H4 (cell line): ENCODE results near the gene CNTN5. TPM values are rescaled to one million over a fixed set of nuclear protein-coding genes. Genes with fewer than 3 reads are reported as not detected.

Experiments used
- DNase-seq: peaks from one replicate; pipeline ENCODE4 v3.0.0-alpha.2; 2015; ENCODE audit warnings: low spot score
- total RNA-seq: library from RNA; depleted of rRNA; stranded (reverse); fragments of >200 nt; shearing (Covaris generic); gene quantifications from 2 replicates; pipeline ENCODE4 v1.2.3, GENCODE V29; 2014

The CNTN5 gene
- total RNA-seq, 1 experiment from 2014 or later: 3.8 TPM

DNA sequence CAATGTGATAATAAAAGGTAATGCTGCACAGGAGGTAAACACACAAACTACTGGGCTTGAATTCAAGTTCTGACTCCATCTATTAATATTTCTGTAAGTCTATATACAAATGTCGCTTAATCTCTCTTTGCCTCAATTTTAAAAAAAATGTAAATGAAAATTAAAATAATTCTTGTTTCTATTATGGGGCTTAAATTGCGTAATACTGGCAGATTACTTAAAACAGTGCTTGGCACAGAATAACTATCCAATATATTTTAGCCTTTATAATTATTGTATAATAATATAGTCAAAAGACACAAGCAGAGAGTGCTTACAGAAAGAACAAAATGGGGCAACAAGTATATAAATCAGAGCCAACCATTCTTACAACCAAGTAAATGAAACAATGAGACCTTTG is 489.1 kb downstream of the CNTN5 start:
- no peak for DNase-seq

DNA sequence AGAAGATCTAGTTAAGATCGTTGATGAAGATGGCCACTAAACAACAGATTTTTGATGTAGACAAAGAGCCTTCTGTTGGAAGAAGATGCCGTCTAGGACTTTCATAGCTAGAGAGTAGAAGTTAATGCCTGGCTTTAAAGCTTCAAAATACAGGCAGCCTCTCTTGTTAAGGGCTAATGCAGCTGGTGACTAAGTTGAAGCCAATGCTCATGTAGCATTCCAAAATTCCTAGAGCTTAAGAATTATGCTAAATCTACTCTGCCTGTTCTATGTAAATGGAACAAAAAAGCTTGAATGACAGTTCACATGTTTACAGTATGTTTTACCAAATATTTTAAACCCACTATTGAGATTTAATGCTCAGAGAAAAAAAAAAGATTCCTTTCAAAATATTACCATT is 492.6 kb downstream of the CNTN5 start:
- no peak for DNase-seq

DNA sequence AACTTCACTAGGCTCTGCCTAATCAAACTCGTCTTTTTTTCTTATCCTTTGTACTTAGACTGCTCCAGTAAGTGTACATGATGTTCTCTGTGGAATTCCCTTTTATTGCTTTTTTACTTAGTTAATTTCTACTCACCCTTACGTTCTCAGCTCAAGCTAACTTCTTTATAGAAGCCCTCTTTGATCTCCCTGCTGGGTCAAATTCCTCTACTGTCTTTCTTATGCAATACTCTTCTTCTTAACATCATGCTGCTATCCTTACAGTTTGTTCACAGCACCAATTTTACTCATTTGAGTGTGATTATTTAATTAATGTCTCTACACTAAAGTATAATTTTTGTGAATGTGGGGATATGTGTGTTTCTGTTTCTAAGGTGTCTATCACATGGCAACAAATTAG is 498.3 kb downstream of the CNTN5 start:
- no peak for DNase-seq

DNA sequence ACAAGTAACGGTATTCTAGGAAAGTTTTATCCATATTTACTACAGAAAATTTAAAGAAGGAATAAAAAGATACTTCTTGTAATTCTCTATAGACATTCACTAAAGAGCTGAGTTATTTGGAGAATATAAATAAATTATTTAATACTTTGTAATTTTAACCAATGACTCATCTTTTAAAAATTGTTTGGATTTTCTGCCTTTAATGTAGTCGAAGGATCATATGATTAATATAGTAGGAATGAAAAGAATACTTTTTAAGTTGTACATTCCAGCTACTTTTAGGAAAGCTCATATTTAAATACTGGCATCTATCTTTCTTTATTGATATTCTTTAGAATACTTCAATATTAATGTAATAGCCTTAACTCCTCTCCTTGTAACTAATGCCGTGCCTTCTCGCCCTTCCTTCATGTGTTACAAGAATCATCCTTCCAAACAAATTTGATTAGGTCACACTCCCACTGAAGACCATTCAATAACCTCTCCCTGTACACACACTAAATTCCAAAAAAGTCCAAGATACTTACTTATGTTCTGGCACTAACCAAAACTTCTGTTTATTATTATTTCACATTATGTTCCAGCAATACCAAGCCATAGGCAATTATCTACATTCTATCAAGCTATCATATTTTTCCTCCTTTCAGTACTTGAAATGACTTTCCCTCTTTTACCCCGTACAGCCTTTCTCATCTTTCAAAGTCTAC is 501.9 kb downstream of the CNTN5 start:
- no peak for DNase-seq

DNA sequence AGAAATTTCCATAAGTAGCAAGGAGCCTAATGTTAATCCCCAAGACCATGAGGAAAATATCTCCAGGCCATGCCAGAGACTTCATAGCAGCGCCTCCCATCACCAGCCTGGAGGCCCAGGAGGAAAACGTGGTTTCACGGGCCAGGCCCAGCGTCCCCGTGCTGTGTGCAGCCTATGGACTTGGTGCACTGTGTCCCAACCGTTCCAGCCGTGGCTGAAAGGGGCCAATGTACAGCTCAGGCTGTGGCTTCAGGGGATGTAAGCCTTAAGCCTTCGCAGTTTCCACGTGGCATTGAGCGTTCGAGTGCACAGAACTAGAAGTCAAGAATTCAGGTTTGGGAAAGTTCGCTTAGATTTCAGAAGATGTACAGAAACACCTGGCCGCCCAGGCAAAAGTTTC is 510.7 kb downstream of the CNTN5 start:
- no peak for DNase-seq

DNA sequence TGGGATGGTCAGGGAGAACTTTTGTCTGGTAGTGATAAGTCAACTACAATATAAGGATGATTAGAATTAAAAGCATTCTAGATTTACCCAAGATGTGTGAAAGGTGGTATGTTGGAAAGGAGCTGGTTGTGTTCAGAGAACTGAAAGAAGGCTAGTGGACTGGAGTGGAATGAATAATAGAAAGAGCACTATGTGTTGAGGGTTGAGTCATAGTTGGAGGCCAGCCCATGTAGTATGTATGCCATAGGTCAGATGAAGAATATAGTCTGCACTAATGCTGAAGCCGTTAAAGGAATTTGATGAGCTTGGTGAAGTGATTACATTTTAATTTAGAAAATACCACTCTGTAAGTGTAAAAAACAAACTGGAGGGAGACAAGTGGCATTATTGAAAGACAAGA is 514.1 kb downstream of the CNTN5 start:
- no peak for DNase-seq

DNA sequence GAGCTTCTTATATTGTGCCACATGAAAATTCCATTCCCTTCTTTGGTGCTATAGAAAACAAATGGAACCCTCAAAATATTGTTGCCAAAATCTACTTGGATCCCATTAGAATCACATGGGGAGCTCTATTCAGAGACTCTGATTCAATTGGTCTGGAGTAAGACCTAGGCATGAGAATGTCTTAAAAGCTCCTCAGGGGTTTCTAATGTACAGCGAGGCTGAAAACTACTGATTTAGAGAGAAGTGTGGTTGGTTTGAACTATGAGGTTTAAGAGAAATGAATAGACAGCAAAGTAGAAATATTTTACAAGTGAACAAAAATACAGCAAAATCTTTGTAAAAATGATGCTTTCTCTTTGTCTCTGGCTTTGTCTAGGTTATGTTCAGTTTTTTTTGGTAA is 514.7 kb downstream of the CNTN5 start:
- DNase-seq: no peak

DNA sequence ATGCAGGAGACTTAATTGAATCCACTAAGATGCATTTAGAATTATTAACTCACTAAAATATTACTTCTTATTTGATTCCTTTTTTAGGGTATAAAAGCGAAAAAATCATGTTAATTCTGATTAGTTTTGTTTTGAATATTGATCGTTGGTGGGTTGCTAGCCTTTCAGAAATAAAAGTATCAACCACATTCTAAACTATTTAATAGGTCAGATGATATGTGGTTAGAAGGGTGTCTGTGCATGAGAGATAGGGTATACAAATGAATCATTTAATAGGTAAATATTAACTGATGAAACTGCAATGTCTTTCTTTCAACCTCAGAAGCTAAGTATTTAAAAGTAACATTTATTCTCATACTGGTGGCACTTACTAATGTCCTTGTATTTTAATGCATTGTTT is 515.1 kb downstream of the CNTN5 start:
- DNase-seq: no peak

DNA sequence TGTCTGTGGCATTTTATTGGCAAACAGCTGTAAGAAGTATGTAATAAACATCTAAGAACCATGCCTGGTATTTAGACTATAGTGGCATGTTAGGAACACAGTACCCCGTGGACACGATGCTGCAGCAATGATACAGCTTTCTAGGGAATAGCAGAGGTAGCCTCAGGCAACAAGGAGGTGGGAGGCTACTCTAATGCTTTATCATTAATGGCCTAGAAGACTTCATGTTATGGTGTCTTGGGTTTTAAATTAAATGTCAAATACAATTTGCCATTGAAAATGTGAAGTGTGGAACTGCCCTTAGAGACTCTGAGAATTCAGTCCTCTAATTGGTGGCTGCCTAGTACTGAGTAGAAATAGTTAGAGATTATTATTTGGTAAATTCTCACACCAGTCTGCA is 516.9 kb downstream of the CNTN5 start:
- DNase-seq: no peak

DNA sequence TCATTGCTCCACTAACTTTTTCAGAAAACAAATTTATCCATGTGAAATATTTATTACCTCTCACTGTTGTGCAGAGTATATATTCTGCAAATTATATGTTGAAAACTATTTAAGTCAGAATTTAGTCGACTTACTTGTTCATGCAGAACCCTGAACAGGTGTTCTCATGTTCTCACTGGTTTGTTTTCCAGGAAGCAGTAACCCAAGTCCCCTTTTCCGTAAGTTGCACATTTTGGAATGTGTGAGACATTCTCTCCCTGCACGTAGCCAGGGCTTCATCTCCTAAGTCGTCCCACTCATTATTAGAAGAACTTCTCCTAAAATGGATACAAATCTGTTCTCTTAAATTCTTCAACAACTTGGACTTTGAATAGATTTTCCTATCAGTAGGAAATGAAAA is 524.9 kb downstream of the CNTN5 start:
- DNase-seq: no peak

DNA sequence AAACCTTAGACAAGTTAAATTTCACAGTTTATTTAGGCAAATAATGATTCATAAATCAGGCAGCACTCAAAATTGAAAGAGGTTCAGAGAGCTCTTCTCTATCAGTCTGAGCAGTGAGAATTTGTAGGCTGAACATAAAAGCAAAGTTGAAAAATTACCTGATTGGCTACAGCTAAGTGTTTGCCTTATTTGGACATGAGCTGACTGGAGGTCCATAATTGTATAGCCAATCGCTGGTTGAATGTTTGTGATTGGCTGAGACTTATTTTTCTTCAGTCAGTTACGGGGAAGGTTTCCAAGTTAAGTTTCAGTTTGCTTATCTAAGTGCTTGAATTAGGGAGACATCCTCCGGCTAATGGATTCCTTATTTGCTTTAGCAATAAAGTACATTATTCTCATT is 527.5 kb downstream of the CNTN5 start:
- DNase-seq: peak; percentile 14

DNA sequence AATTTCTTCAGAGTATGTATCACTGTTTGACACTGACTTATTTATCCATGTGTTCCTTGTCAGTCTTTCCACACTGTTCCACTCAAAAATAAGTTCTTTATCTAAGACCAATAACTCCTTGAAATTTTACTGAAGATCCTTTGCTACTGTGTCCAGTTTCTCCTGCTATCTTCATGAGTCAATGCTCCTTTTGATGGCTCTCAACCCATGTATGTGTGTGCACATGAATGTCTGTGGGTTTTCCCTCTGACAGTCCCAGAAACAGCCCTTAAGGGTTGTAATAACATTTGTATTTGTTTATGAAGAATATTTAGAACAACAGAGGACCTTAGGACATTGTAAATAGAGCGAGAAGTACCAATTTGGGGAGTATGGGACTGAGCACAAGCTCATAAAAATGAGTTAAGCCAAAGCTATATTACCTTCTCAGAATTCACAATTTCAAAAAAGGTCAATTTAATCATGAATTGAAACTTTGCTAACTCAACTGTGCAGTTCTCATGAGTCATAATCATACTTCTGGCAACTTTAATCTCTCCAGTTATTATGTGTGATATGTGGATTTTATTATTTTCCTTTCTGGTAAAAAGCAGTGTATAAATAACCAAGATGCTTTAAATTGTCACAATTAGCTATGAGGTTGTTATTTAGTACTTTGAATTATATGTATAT is 533.6 kb downstream of the CNTN5 start:
- DNase-seq: no peak

DNA sequence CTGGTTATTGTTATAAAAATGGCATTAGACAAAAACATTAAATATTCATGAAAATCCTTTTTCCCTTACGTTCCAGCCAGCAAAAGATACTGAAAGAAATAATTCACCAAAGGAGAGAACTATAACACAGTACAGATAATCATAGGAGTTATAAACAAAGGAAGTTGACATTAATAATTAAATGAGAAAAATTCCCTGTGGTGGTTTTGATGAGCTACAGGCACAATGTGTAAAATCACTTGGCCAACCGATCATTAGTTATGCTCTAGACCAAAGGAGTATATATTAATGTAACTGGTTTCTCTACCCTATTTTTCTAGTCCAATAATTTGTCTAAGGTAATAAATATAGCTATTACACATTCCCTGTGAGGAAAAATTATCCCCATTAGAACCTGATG is 534.7 kb downstream of the CNTN5 start:
- DNase-seq: no peak

DNA sequence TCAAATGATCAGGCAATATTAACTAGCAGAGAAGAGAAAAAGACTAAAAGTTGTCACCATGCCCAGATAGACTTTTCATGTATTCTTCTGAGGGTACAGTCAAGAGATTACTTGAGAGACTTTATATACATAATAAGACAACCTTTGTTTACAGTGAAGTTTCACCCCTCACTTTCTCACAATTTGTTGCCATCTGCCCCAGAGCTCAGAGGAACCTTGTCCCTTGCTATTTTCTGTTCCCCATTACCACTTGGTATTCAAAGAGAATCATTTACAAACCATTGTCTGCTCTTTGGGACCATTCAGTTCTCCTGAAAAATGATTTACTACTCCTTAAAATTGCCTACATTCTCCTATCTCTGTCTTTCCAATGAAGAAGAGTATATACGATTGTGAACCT is 544.6 kb downstream of the CNTN5 start:
- DNase-seq: no peak

DNA sequence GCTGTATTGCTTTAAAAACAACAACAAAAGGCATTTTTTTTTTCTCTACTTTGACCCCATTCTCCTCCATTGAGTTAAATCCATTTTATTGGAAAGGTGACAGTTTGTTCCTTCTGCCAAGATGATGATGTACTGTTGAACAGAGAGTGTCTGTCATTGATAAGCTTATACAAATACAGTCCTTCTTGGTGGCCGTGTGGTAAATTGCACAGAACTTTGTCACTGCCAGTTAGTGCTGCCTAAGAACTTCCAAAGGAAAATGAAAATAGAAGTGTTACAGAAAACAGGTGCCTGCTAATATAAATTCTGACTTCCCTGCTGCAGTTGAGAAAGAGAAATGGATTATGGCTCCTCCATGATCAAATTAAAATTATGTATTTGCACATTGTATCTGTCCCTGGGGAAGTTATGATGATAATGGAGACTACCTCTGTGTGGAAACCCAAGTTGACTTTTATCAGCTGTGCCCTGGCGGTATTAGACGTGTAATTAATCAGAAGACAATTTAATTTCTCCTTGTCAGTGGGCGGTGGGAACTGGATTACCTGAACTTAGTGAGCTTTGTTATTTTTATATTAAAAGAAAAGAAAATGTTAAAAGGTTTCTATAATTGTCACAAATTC is 546.7 kb downstream of the CNTN5 start:
- no peak for DNase-seq

DNA sequence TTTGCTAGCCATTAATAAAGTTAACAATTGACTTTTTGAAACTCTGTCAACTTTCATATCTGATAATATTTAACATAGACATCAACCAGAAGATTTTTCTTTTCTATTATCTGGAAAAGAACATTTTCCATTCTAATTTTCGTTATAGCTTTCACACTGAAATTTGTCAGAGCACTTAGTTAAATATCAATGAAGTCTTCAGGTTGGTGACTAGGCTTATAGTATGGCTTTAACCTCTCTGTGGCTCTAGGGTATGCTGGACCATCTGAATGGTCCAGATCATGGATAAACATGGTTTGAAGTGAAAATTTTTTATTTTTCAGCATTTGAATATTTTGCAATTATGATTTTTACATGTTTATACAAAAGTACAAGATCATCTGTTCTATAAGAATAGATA is 548.1 kb downstream of the CNTN5 start:
- no peak for DNase-seq

DNA sequence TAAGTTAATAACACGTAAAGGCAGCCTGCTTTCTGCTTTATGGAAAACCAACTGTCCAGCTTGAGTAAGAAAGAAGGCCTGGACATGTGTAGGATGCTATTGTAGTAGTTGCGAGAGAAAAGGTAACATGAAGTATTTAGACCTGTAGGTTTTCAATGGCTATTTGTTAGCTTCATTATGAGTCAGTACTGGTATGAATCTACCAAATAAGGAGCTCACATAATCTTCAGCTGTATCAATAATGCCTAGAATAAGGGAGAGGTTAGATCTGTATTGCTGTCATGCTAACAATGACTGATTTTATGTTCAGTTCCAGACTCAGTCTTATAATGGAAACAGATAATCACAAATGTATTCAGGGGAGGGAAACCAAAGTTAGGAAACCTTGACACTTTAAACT is 550.3 kb downstream of the CNTN5 start:
- no peak for DNase-seq

DNA sequence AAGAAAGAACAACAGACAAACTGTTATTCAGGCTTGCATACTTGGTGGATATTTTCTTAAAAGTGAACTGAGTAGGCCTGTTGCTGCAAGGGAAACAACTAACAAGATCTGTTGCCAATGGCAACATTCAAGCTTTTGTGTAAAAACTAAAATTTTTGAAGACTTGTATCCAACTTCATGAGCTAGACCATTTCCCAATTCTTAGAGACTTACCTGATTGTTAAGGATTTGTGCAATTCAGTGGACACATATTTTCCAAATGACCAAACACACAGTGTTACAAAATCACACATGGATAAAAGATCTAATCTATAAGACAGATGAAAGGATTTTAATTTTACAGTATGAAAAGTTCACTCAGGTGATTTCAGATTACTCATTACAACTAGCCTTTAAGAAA is 564.1 kb downstream of the CNTN5 start:
- DNase-seq: no peak

DNA sequence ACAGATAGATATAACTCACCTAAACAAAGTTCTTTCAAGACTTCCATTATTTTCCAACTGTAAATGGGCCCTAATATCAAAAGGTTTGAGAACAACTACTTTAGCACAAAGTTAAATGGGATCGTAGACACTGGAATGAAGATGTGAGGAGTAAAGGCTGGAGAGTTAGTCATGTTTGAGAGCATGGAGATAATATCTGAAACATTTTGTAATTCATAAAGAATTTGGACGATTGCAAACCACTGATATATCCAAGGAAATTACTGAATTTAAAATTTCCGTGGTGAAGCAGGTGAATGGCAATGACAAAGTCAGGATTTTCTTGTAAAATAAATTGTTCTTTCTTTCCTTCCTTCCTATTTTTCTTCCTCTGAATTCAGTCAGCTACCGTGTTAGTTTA is 564.9 kb downstream of the CNTN5 start:
- DNase-seq: no peak

DNA sequence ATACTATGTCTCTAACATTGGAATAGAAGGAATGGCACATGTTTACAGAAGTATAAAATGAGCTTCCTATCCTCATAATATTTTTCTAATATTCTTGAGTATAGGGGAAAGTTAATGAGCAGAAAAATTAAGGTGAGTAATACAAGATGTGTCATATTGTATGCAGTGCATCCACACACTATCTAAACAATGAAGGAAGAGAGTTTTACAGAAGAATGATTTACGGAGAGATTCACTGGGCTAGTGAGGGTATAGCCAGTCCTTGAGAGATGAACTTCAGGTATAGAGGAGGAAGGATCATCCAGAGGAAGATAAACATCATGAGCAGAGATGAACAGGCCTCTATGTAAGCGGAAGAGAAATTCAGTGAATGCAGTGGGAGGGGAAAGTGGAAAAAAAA is 569.0 kb downstream of the CNTN5 start:
- no peak for DNase-seq

DNA sequence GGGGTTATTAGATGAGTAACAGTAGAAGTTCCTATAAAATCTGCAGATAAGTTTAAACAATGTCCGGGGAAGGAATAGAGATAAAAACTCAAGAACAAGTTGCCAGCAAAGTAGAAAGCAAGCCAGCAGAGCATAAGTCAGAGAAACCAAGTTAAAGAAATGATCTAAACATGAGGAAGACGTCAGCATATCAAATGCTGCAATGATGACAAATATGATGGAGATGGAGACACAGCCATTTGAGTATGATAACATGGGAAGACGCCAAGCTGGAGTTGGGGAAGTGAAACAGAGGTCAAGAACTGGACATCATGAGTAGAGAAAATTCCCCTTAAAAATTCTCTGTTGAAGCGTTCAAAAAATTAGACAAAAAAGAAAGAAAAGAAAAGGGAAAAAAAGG is 571.5 kb downstream of the CNTN5 start:
- DNase-seq: no peak

DNA sequence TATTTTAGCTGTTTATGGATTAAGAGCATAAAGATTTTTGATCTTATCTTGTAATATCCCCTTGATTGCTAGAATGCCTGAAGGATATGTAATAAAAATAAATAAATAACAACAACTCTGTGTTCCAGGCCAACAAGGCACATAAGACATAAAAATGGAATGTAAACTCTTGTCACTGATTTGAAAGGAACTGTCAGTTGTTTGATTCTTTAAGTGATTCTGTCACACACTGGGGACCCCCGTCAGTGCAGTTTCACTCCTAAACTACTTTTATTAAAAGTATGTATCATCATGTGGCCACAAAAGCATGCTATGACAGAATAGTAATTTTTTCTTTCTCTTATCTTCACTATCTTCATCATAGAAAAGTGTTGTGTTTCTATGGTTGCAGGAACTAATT is 572.4 kb downstream of the CNTN5 start:
- DNase-seq: no peak

DNA sequence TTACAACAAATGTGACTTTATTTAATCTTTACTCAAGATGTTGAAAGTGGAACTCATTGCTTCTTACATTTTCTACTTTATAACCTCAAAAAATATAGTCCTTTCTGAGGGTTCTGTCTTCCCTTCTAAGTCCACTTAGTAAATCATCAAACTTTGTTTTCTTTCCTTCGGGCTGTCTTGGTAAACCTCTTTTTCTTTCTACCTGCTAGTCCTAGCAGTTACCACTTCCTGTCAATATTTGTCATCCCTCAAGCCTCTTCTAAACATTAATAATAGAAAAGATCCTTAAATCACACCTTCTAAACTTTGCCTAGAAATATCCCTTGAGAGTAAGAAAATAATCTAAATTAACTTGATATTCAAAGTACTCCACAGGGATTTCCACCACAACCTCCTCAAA is 580.4 kb downstream of the CNTN5 start:
- DNase-seq: no peak

DNA sequence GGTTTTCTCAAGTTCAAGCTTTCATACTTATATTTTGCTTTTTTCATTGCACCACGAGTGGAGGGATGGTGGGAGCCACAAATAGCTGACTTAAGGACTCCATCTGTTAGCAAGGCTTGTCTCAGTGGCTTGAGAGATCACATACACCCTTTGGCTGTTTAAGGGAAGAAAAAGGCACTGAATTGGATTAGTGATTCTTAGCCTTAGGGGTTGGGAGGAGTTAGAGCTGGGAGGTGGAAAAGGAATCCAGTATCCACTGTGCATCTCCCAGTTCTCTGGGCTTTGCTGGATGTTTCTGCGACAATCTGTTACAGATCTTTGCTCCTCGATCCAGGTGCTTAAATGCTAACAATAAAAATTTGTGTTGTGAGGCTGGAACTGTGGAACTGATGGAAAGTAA is 593.6 kb downstream of the CNTN5 start:
- no peak for DNase-seq
